ENCODE measurements around the gene CDC42BPB.

Gene CDC42BPB

DNA sequence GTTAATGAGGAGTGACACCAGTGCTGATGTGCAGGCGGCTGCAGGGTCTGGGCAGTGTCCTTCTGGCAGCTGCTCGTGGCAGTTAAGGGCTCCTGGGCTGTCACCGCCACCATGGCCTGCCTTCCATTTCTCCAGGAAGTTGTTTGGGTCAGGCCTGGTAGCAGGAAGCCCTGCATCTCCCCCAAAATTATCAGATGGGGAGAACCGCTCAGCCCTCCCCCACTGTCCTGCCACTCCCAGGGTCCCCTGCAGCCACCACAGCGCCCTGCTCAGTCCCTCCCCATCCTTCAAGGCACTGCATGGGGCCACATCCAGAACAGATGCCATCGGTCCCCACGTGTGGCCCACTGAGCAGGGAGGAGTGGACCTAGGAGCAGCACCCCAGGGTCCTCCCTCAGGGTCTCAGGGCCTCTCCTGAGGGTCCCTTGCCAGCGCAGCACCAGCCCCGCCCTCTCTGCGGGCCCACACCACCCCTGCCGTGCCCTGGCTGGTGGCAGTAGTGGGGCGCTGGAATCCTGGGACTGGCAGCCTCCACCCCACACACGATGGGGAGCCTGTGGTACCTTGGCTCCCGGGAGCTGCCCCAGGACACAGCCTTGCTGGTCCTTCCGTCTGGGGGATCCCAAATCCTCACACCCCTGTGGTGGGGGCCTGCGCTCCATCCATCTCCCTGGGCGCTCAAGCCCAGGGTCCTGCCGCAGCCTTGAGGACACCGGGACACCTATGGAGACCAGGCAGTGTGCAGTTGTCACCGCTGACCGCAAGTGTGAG lies 145.2 kb downstream of the CDC42BPB start:
- DNase-seq (ENCODE audit: low read depth), result no peak

DNA sequence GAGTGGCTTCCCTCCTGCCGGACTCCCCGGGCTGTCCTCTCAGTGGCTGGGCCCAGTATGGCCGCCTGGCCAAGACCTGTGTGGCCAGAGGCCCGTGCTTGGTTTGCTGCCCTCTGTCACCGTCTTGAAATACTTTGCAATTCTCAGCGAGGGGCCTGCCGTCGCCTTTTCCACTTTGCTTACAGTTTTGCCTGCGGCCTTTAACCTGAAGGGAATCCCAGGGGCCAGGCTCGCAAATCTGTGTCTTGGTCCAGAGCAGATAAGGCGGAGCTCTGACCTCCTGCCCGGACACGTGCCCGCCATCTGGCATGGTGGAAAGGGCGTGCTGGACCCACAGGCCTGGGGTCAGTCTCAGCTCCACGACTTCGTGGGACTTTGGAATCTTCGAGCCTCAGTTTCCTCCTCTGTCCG lies 145.8 kb downstream of the CDC42BPB start:
- no peak for DNase-seq (ENCODE audit: low read depth)

DNA sequence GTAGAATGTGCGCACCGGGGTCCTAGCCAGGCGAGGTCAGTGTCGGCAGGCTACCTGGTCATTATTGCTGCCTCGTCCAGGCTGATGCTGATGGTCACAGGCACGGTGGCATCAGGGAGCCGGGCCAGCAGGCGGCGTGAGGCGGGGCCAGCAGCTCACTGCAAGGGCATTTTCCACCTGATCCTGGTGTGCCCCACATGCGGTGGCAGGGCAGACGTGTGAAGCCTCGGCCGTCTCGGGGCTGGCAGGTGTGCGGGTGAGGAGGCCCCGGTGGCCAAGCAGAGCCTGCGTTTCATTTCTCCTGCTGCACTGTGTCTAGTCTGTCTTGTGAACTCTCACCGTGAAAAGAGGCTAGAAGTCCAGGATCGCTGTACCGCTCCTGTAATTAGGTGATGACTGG lies 146.9 kb downstream of the CDC42BPB start:
- DNase-seq (ENCODE audit: low read depth), result no peak

DNA sequence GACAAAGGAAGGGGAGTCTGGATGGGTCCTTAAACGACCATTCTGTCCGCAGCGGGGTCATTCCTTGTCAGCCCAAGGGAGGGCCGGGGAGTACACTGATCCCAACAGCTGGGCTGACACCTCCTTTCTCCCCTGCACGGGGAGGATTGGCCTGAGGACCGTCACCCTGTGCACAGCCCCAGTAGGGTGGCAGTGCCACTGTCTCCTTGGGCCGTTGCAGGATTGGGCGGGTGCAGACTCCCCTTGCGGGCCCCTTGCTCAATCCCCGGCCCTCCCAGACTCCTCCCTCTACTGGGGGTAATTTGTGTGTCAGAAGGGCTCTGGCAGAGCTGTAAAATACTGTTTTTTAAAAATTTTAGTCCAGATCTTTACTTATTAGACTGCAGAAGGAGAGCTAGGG lies 147.4 kb downstream of the CDC42BPB start:
- no peak for DNase-seq (ENCODE audit: low read depth)

DNA sequence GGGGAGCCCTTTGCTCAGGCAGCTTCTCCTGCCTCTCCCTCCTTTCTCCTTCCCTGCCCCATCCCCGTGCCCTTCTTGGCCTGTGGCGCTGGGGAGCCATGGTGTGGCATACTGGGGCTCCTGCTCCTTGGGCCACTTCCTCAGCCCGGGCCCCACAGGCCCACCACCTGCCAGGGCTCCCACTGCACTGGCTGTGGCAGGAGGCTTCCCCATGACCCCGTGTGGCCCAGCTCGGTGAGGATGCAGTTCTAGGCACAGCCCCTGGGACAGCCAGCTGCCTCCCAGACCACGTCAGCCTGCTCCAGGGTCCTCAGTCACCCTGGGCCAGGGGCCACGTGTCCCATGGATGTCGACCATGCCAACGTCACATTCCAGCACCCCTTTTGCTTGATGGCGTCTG lies 147.9 kb downstream of the CDC42BPB start:
- DNase-seq (ENCODE audit: low read depth), result no peak

DNA sequence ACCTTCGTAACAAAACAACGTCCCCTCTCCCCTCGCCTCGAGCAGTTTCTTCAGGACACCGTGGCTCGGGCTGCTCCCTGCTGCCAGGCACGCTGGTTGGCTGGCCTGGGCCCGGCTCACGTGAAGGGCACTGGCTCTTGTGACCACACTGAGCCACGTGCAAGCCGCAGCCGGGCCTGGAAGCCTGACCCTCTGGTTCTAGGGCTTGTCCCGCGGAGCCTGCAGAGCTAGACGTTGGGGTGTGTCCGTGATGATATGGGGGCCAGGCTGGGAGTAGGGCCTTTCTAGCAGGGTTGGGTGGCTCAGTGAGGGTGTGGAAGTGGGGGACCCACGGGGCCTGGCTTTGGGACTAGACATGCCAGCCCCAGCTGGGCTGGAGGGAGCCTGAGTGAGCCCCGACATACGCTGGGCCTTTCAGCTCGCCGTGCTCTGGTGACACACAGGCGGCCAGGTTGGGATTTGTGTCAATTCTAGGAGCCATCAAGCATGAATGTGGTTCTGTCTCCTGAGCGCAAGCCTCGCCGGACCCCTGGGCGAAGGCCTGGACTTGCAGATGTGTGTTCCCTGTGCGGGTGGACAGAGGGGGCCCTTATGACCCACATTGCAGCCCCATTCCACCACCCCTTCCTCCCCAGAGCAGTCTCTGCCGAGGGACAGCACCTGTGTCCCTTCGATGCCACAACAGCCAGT lies 148.4 kb downstream of the CDC42BPB start:
- no peak for DNase-seq (ENCODE audit: low read depth)

DNA sequence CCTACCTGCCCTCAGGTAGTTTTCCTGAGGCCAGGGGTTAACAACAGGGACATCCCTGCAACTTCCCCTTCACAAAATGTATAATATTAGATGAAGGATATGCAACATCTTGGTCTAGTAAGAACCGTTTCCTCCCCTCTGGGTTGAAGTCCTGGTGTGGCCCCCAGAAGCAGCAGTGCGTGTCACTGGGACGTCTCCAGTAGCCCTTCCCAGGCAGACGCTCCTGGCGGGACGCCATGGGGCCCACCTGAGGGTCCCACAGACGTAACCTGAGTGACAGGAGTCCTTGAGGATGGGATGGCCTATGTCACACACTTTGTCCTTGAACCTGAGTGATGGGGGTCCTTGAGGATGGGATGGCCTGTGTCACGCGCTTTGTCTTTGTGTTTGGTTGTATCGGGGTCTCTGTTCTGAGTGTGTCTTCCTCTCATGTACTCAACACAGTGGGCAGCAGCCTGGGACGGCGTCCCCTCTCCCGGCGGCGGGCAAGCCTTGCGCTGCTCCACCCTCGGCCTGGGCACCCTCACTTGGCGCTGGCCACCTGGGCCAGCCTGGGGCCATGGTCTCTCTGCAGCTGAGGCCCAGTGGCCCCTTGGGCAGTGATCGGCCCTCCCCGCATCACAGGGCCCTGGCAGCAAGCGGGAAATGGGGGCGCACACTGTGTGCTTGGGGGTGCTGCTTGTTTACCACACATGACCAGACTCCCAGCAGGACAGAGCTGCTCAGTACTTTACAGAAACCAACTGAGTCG lies 149.2 kb downstream of the CDC42BPB start:
- DNase-seq (ENCODE audit: low read depth), result no peak

DNA sequence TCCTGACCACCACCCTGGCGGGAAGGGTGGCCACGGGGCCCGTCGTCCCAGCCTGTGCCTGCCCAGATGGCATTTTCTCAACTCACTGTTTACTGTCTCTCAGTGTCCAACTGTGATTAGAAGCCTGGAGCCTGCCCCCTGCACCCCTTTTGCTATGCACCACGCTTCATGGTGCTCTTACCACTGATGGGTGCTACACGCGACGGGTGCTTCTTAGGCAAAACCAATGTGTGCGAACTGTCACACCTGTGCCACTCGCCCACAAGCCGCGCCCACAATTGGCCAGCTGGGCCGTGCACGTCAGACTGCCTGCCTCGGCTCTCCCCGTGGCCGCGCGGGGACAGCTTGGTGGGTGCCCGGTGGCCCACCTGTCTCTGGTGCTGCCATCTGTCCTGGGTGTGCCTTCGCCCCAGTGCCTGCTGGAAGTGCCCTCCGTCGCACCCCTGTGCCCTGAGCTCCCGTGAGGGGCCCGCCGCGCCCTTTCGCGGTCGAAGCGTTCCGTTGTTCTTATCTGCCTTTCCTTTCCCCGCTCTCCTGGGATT lies 150.0 kb downstream of the CDC42BPB start:
- no peak for DNase-seq (ENCODE audit: low read depth)

DNA sequence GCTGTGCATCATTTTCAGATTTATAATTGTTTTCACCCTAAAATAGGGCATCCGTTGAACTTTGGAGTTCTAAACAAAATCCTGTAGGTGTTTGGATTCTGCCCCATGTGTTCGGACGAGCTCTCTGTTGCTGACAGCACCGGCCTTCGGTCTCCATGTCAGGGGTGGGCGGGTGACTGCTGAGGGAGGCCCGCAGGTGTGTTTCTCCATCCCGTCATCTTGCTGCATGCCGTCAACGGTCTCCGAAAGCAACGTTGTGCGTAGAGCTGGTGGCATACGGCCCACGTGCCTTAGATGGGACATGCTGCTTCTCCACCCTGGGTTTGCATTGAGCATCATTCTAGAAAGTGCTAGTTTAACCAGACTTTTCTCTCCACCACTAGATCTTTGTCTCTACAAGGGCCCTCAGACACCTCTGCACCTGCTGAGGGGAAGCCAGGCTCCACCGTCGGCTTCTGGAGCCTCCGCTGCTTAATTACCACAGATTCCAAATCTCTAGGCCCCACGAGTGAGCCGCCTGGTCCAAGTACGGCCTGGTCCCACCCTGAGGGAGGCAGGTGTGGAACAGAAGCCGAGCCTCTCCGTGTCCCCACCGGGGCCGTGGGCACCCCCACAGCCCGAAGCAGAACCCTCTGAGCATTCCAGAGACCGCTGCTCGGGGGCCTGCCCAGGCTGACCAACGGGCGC lies 150.6 kb downstream of the CDC42BPB start:
- DNase-seq (ENCODE audit: low read depth), result no peak

DNA sequence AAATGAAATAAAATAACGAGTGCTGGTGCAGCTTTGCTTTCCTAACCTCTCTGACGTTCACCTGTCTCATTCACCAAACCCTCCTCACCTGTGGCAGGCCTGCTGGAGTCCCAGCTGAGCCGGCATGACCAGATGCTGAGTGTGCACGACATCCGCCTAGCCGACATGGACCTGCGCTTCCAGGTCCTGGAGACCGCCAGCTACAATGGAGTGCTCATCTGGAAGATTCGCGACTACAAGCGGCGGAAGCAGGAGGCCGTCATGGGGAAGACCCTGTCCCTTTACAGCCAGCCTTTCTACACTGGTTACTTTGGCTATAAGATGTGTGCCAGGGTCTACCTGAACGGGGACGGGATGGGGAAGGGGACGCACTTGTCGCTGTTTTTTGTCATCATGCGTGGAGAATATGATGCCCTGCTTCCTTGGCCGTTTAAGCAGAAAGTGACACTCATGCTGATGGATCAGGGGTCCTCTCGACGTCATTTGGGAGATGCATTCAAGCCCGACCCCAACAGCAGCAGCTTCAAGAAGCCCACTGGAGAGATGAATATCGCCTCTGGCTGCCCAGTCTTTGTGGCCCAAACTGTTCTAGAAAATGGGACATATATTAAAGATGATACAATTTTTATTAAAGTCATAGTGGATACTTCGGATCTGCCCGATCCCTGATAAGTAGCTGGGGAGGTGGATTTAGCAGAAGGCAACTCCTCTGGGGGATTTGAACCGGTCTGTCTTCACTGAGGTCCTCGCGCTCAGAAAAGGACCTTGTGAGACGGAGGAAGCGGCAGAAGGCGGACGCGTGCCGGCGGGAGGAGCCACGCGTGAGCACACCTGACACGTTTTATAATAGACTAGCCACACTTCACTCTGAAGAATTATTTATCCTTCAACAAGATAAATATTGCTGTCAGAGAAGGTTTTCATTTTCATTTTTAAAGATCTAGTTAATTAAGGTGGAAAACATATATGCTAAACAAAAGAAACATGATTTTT lies 151.9 kb downstream of the CDC42BPB start:
- DNase-seq (ENCODE audit: low read depth), result no peak

DNA sequence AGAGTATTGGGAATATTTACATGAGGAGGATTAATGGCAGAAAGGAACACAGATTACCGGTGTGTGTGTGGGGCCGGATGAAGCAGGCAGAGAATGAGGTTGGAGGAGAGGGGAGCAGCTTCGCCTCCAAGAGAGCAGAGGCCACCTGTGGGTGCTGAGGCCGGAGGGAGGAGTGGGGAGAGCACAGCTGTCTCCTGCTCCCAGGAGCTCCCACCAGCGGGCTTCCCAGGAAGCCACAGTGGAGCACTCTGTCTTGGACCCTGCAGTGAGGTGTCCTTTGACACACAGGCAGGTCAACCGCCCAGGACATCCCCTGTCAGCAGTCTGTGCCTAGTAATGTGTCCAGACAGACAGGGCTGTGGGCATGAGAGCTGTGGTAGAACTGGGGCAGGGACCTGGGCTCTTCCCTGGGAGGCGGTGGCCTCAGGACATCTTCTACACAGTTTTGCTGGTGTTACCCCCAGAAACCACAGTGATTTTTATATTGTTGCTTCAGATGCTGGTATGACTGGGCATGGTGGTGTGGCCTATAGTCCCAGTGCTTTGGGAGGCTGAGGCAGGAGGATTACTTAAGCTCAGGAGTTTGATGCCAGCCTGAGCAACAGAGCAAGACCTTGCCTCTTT lies 153.3 kb downstream of the CDC42BPB start:
- no peak for DNase-seq (ENCODE audit: low read depth)

DNA sequence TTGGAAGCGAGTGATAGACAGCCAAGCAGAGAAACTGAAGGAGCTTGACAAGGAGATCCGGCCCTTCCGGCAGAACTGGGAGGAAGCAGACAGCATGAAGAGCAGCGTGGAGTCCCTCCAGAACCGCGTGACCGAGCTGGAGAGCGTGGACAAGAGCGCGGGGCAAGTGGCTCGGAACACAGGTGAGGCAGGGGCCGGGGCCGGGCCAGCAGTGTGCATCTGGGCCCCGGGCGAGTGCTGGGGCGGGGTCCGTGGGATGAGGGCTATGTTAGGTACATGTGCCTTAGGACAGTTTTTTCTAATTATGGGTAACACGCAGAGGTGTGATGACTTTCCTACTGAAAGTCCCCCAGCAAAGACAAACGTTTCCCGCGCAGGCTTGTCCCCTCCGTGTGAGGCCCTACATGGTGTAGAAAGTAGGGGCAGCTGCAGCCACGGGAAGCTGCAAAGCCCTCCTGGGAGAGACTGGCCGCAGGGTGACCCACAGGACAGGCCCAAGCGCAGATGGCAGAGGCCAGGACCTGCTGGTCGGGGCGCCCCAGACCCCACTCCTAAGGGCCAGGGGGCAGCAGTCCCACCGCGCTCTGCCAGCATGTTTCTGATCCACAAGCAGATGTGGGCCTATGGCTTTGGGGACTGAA lies 154.0 kb downstream of the CDC42BPB start:
- no peak for DNase-seq (ENCODE audit: low read depth)

DNA sequence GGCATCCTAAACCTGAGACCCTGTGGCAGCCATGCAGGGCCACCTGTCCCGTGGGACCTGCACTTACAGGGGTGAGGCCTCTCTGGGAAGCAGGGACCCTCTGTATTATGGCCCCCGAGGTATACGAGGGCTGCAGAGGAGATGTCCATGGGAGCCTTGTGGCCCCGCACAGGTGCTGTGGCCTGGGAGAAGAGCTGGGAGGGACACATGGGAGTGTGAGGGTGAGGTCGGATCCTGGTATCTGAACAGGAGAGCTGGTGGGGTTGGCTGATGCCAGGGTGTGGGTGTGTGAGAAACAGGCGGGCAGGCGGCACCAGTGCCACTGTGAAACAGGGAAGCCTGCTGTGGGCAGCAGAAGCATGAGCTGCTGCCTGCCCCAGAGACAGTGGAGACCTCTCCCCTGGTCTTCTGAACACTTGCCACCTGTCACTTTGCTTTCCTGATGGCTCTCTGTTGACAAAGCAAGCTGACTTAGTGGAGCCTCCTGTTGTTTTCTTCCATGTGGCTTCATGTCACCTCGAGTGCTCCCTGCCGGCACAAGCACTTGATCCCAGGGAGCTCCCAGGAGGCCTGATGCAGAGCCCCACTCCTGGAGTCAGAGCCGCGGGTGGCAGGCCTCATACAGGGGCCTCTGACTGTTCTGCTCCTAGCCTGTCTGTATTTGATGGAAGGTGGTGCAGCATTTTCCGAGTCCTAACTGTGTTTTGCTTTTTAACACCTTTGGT lies 154.7 kb downstream of the CDC42BPB start:
- no peak for DNase-seq (ENCODE audit: low read depth)

DNA sequence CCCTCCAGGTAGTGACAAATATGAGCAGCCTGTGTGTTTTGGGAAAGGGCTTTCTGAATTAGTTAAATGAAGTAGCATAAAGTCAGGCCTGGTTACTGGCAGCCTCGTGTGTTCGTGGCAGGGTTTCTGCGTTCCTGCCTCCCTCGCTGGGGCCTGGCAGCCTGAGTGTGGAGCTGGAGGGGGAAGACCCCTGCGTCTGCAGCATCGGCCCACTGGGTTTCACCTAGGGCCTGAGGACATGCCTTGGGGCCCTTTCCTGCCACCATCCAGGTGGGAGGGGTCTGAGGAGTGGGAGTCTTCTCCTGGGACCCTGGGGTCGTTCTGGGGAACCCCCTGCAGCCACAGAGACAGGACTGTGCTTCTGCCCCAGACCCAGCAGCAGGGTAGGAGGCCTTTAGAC lies 155.3 kb downstream of the CDC42BPB start:
- no peak for DNase-seq (ENCODE audit: low read depth)

DNA sequence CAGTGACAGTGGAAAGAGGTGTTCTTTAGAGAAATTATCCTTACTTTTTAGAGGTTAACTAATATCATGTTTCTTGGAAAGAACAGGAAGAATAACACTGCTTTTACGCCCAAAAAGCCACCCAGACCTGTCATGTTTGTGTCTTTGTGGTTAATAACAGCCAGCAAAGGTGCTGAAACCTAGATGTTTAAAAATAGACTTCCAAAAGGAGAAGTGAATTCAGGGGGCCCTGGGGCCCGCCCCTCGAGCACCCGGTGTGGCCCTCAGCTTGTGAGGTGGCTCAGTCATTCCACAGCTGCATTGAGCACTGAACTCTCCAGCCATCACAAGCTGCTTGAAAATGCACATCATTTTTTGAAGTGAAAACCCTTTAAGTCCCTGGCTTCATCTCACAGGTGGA lies 155.7 kb downstream of the CDC42BPB start:
- no peak for DNase-seq (ENCODE audit: low read depth)

DNA sequence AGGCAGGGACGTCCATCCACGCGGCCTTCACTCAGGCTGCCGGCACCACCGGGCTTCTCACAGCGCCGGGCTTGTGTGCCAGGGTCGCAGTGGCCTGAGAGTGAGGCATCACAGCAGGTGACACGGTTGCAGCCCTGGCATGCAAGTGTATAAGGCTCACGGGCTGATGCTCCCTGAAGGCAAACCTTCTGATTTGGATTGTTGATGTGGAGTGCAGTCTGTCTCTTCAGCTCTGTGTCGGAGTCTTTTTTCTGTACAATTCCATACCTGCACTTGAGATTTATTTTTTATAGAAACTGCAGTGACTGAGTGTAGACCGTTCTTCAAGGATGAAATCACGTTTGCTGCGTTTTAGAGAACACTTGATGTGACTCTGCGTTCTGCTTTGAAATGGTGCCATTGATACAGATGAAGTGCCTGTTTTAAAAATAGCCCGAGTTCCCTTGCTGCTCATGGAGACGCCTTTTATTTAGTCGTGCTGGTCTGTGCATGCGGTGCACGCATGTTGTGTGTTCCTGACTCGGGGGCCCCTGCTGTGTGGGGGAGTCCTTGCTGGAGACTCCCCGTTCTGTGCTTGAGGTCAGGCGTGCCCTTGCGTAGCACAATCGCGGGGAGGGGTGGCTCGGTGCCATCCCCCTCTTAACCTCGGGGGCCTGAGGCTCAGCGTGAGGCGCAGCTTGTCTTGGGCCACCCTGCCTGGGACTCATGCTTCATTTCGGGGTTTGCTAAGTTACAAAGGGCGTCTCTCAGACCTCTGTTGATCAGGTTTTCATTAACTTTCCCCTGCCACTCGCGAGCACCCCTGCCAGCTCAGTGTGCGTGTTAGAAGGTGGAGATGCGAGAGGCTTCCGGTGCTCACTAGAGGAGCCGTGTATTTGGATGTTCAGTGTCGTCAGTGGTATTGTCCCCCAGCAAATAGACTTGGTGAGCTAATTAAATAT lies 156.4 kb downstream of the CDC42BPB start:
- no peak for DNase-seq (ENCODE audit: low read depth)

DNA sequence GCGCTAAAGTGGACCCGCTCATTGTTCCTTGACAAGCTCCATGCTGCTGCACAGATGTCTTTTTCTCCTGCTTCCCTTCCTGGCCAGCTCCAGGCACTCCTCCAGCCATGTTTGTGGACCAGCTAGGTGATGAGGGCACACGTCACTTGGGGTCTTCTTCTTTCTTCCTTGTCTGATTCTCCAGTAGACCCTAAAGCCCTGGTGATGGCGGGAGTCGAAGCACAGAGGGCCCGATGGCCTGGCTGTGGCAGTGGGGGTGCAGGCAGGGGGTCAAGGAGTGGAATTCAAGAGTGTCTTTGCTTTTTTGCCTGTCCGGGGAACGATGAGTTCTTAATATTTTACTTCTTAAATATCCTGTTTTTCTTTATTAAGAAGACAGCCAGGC lies 157.8 kb downstream of the CDC42BPB start:
- no peak for DNase-seq (ENCODE audit: low read depth)
